Stimulated activated CD8-positive, alpha-beta memory T cell treated with anti-CD3 and anti-CD28 coated beads, Interleukin-4, amount 100 ng/mL, for 4 hours (primary cell): ENCODE results near the gene RPS18.

Source experiments
- DNase-seq, 2 donors: peaks; one replicate each; pipeline ENCODE4 v3.0.0-alpha.2; 2020; ENCODE audit warnings: low read depth in 2 of 2, low spot score in 1 of 2

Gene RPS18

DNA sequence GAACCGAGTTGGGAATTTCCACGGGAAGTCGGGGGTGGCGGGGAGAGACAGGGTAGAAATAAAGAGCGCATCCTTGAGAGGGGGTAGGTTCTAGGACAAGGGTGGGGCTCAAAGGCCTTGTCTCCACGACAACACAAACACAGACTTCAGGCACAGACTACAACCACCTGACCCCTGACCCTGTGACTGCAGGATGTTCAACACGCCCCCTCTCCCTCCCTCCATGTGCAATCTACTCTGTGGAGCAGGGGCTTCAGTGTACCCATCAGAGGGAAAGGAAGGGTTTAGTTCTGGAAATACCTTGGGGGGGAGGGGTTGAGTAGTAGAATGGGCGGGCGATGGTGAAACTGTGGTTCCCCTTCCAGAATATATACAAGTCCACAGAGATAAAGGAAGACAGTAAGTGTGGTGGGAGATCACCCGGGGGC, 42.7 kb downstream of the RPS18 start:
- peak in 1 of 2 donors; percentile 57 for DNase-seq

DNA sequence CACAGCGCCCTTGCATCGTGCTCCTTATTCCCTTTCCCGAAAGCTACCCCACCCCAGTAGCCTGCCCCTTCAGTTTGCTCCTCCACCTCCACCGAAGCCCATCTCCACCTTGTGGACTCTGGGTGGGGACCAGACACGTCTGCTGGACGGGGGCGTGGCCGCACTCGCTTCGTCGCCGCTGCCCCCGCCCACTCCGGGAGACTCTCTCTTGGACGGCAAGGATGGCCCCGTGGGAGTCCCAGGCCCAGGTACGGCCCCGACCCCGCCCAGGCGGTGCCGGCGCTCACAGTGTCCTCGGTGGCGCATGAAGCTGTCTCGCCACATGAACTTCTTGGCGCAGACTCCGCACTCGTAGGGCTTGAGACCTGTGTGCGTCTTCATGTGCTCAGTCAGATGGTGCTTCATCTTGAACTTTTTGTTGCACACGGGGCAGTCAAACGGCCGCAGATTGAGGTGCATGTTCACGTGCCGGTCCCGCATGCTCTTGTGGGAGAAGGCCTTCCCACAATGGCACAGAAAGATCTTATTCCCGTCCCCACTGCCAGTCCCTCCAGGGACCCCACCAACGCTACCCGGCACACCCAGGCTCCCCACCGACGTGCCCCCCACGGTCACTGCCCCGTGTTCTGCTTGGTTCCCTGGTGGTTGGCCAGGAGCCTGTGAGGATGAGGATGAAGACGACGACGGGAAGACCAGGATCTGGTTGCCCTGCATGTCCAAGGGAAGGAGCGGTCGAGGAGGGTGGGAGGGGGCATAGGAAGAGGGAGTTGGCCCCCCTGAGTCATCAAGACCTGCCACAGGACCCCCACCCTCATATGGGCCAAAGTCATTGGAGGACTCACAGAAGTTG, 43.3 kb downstream of the RPS18 start:
- no peak for DNase-seq

DNA sequence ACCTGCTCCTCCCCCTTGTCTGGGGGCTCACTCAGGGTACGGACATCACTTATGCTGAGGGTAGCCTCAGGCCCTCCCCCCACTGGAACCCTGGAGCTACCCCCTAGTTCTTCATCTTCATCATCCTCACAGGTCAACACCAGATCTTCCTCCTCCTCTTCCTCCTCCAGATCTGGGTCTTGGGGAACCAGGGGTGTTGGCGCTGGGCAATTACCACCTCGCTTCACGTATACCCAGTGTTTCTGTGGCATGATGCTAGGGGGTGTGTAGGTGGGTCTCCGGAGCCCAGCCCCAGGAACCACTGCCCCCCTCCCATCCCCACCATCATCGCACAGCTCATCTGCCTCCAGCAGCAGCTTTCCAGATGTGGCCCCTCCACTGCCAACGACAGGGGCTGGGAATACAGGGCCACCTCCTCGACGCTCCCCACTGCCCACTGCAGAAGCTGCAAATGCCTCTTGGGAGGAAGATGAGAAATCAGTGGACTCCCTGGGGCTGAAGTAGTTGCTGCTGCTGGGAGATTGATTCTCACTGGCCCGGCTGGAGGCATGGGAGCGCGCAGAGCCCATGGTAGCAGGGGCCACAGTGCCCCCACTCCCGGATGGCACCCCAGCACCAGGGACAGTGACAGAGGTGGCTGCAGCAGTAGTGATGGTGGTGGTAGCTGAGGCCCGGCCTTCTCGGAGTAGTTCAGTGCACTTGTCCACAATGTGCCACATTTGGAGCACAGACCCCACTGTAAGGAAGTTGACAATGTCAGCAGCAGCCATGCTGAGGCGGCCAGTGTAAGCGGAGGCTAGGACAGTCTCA, 44.1 kb downstream of the RPS18 start:
- no peak for DNase-seq

DNA sequence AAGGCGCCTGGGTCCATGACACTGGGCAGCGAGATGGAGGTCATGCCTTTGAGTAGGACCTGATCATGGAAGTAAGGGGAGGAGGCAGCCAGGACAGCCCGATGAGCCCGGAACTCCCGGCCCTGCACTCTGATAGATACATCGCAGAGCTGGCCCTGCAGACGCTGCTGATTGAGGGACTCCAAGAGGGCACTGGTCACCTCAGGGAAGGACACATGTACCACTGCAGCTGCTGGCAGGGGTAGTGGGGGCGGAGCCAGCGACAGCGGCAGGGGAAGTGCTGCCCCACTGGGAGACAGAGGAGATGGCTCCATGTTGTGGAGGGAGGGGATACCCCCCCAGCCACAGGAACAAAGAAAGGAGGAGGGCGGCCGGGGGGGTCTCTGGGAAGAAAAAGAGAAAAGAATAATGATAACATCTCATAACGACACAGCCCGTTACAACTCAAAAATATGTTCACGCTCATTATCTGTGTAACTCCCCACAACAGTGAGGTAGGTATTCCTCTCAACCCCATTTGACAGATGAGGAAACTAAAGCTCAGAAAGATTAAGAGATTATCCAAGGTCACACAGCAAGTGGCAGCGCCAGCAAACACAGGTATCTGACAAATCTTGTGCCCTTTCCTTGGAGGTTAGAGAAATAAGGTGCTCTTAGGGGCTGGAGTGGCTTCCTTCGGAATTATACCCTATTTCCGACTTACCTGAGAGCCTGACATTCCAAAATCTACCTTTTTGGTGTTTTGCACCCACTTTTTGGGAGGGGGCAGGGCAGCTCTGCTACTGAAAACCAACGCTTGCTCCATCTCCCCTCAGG, 44.9 kb downstream of the RPS18 start:
- DNase-seq, result no peak

DNA sequence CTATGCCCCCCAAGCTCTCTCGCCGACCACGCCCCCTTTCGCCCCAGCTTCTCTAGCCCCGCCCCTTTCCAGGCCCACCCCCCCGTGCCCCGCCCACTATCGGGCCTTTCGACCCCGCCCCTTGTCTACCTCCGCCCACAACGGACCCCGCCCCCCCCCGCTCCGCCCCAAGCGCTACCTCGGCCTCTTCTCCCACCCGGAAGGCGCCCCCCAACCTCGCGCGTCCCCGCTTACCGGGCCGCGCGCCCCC, 45.5 kb downstream of the RPS18 start:
- DNase-seq, result peak in 1 of 2 donors; percentile 46

DNA sequence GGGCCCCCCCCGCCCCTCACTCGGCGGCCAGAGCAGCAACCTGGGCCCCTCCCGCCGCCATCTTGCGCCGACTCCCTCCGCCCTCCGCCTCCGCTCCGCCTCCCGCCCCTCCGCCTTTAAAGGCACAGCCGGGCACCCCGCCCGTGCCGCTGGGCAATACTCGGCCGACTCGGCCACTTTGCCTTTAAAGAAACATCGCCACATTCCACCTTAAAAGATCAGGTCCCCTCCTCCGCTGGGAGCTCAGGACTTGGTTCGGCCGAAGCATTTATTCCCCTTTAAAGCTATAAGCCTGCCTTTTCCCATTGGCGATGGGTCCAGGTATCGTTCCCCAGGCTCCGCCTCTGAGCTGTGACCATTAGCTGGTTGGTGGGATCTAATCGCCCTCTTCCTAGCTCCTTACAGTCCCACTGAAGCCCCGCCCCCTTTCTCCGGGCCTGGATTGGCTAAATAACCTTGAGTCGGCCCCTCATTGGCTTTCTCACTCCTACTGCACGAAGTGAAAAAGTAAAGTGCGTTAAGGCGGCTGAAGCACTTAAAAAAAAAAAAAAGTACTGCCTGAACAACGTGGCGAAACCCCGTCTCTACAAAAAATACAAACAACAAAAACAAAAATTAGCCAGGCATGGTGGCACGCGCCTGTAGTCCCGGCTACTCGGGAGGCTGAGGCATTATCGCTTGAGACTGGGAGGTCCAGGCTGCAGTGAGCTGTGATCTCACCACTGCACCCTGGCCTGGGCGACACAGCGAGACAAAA, 46.0 kb downstream of the RPS18 start, which contains the start of gene ZBTB22:
ZBTB22 (minus strand) TSS at position 76 of the 757 bp plus-strand sequence. CDS start 828 bp downstream, outside the sequence.
- DNase-seq, result peak; percentile 89 to 90

DNA sequence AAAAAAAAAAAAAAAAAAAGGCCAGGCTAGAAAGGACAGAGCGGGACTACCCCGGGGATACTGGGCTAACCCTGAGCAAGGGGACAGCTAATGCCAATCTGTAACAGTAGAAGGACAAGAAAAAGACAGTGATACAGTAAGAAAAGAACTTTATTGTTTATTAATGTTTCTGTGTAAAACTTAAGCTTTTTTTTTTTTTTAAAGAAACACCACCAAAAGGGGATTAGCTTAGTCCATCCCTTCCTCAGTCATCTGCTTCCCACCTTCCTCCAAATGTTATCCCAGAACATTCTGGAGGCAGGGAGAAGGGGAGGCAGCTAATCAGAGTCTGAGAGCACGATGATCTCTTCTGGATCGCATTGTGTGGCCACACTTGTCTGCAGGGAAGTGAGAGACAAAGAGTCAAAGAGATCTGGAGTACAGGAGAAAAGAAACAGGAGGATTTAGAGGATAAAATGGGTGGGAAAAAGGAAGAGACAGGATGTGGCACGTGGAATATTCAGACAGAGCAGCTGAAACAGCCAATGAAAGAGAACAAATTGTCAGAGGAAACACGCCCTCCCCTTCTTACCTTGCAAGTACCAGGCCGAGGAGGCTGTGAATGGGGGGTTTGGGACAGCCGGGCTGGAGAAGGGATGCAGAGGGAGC, 46.7 kb downstream of the RPS18 start:
- no peak for DNase-seq

DNA sequence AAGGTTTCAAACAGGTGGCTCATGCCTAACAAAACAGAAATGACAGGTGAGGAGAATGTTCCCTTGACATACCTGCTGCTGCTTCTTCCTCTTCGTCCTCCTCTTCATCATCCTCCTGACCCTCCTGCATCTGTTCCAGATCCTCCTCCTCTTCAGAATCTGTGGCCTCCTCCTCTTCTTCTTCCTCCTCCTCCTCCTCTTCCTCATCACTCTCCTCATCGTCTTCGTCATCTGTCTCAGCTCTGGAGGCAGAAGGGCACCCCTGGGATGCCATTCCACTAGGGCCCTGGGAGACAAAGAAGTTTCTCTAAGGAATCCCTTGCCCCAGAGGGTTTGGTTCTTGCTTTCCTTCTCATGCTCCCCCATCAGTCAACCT, 48.1 kb downstream of the RPS18 start:
- no peak for DNase-seq

DNA sequence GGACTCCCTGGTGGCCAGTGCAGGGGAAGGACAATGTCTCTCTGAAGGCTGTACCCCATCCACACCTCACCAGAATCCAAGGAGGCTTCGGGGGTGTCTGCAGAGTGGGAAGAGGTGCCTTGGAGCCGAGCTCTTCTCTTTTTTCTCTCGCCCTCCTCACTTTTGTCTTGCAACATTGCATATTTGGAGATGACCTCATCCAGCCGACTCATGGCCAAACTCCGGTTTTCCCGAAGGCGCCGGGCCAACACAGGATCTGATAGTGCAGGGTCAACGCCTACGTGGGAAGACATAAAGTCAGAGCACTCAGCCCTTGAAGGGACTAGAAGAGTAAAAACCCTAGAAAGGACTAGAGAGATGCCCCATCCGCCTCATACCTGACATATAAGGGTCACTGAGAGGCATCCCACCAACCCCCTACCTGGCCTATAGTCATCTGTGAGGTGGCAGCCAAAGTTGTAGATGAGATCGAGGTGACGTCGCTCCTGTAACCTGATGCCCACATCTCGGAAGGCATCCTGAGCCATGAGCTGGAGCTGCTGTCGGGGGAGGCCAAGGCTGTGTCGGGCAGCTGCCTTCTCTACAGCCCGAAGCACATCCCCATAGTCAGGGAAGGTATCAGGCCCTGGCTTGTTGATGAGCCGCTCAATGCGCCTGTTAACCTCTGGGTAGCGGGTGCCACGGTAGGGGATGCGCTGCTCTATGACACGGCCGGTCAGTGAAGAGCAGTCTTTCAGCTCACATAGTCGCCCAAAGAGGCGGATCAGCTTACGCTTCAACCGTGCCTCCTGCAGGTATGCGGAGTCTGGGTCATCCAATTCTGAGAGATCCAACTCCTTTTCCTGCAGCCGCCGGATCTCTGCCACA, 48.7 kb downstream of the RPS18 start:
- no peak for DNase-seq

DNA sequence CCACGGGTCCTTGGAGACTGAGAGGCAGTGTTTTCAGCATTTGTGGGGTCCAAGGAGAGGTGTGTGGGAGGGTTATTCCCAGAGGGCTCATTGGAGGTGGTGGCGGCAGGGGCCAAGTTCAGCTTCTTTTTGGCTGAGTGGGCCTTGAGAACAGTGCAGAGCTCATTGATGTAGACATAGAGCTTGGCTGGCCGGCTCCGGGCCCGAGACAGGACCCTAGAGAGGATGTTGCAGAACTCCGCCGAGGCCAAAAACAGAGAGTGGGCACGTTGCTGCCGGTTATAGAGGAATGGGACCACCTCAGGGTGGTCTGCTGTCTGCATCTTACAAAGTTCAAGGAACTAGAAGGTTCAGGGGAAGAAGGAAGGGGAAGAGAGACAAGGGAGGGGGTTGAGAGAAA, 49.4 kb downstream of the RPS18 start:
- no peak for DNase-seq

DNA sequence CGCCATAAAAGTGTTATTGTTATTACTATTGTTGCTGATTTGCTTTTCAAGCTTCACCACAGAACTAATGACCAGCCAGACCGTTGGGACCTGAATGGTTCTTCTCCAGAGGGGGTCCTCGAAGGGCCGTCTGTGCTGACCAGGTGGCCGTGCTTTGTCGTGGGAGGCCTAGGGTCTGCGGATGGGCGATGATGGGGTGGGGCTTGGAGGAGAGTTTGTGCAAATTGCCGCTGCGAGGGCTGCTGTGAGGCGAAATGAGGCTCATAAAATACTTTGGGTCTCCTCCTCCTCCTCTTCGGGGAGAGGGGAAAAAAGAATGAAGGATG, 51.7 kb downstream of the RPS18 start:
- no peak for DNase-seq

DNA sequence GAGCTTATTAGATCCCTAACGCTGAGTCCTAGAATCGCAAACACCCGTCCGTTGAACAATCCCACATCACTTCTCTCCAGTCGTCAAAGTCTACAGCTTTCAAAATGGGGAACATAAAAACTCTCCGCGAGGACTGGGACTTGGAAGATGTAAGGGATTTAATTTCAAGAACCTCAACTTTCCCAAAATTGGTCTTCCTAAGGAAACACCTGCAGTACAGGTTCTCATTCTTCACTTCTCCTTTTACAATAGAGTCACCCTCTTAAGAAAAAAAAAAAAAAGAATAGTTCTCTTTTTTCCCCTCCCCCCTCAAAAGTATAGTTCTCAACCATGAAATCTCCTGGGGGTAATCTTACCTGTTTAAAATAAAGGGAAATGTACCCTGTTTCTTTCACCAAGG, 52.2 kb downstream of the RPS18 start:
- DNase-seq, result no peak
